HG02840 (cell line): Measurements from ENCODE around the gene MGST2.

Experiments
- ATAC-seq: cut with Tn5 transposase; IDR thresholded peaks from one replicate; pipeline ENCODE4 v1.9.1; 2021; ENCODE audit warnings: mild to moderate bottlenecking, moderate library complexity, moderate number of reproducible peaks; ENCODE audit not compliant: unreplicated experiment, low FRiP score

Gene MGST2

DNA sequence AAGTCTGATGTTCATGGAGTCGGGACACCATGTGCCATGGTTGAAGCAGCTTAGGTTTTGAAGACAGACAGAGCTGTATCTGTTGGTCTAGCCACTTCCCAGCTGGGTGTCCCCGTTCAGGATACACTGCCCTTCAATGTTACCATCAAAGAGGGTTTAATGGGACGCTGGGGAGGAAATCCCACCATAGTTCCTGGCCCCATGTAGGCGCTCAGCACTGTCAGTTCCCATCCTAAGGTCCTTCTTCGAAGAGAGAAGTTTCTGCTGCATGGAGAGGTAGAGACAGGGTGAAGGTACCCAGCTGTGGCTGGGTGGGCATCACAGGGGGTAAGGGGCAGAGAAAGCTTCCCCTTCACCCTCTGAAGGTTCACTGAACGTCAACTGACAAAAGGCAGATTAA, 3.7 kb downstream of the MGST2 start:
- ATAC-seq = no peak

- no peak for ATAC-seq
Observed at GRCh38 chr4:139669890-139670289, 4.3 kb downstream of the MGST2 start.

GRCh38 chr4:139670775-139671174, 5.2 kb downstream of the MGST2 start:
- no peak for ATAC-seq

GRCh38 chr4:139672215-139672614, 6.6 kb downstream of the MGST2 start:
- ATAC-seq = no peak

DNA sequence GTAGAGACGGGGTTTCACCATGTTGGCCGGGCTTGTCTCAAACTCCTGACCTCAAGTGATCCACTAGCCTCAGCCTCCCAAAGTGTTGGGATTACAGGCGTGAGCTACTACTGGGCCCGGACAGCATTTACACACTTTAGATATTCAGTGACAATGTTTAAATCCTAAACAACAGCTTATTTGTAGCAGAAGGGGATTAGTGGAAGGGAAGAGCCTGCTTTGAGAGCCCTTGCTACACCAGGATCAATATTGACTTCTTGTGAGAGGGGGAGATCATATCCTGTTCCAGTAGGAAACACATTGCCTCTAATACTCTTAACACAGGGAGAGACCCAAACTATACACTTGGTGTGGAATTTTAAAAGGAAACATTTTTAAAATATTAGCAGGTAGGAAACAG, 7.1 kb downstream of the MGST2 start:
- no peak for ATAC-seq

GRCh38 chr4:139674875-139675550, 9.4 kb downstream of the MGST2 start:
- ATAC-seq = no peak

DNA sequence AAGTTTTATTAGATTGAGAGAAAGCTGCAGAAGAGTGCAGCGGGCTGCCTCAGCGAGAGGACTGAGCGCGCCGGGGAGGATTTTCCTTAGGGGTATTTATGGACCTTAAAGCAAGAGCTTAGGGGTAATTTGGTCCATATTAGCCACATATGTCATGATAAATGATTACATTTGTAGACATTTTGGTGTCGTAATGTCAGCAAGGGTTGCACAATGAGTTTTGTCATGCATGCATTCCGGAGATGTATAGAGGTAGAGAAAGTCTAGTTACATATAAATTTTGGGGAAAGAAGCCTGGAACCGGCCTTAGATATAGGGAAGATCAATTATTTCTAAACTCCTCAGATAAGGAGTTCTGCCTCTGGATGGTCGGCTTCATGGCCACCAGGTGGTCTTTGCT, 10.0 kb downstream of the MGST2 start:
- no peak for ATAC-seq

DNA sequence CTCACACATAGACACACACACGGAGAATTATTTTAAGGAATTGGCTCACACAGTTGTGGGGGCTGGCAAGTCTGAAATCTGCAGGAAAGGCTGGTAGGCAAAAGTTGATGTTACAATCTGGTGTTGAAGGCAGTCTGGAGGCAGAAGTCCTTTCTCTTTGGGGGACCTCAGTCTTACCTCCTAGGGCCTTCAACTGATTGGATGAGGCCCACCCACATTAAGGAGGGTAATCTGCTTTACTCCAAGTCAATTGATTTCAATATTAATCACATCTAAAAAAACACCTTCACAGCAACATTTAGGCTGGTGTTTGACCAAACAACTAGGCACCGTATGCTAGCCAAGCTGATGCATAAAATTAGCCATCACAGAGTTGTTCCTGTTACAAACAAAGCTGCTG, 10.7 kb downstream of the MGST2 start:
- no peak for ATAC-seq

DNA sequence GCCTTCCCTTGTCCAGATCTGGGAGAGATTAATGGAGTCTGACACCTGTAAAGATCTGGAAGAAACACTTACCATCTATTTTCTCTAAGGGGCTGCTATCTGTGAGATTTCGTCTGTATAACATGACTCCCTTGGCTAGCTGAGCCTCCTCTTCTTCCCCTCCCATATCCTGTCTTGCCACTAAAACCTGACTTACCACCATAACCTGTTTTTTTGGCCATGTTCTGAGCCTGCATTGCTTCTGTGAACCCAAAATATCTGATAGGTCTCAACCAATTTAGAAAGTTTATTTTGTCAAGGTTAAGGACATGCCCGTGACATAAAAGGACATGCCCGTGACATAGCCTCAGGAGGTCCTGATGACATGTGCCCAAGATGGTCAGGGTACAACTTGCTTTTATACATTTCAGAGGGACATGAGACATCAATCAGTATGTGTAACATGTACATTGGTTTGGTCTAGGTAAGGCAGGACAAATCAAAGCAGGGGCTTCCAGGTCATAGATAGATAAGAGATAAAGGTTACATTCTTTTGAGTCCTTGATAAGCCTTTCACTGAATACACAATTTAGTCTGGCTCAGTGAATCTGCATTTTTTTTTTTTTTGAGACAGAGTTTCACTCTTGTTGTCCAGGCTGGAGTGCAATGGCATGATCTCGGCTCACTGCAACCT, 11.4 kb downstream of the MGST2 start:
- ATAC-seq = no peak

GRCh38 chr4:139682309-139682708, 16.7 kb downstream of the MGST2 start:
- ATAC-seq = no peak

DNA sequence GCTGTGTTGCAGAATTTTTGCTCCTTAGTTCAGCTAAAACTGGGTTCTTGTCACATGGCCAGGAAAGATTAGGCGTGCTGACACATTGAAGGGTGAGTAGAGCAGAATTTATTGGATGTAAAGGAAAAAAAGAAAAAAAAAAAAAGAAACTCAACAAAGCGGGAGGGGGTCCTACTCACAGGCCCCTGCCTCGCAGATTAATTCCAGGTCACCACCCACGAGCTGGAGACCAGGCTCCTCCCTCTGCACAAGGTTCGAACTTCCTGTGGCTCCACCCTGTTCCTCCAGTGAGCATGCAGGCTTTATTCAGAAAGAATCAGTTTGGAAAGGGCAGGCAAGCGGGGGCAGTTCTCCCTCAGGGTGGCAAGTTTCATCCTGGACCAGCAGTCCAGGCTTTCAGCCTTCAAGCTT, 17.1 kb downstream of the MGST2 start:
- ATAC-seq = no peak

DNA sequence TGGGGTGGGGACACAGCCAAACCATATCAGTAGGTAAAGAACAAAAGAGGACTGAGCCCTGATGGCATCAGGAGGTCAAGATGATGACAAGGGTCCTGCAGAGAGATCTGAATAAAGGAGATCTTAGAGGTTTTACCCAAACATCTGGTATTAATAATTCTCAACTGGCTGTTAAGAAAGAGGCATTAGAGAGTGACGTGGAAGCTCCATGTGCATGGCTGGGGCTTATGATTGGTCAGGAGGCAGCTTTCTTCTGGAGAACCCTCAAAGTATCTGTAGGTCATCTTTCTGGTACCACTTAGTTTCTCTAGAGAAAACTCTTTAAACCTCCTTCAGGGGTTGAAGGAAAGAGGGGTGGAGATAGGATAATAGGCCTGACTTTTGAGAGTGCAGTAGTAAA, 18.7 kb downstream of the MGST2 start:
- ATAC-seq = no peak

DNA sequence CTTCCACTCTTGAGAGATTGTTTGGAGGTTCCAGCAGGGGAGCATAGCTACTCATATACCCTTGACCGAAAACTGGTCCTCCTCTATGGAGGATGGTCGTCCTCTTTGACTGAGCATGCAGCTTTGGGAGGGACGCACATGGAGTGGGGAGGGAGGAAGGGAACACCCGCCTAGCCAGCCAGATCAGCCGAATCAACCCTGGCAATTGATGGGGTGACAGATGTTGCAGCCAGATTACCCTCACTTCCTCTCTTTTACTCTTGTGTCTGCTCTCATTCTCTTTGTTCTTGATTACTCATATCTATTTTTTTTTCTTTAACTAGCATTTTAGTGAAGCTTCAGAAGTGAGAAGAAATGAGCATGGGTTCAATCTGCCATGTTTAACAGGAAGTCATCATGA, 19.6 kb downstream of the MGST2 start:
- no peak for ATAC-seq

DNA sequence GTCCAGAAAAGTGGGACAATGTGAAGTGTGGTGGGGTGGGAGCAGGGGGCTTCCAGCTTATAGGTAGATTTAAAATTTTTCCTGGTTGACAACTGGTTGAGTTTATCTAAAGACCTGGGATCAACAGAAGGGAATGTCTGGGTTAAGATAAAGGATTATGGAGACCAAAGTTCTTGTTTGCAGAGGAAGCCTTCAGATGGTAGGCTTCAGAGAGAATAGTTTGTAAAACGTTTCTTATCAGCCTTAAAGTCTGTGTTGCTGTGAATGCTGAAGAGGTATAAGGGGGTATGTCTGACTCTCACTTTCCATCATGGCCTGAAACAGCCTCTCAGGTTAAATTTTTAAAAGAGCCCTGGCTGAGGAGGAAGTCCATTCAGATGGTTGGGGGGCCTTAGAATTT, 20.5 kb downstream of the MGST2 start:
- no peak for ATAC-seq

- ATAC-seq = no peak
Observed at GRCh38 chr4:139686988-139687387, 21.4 kb downstream of the MGST2 start.

GRCh38 chr4:139689093-139689722, 23.6 kb downstream of the MGST2 start:
- ATAC-seq = no peak

DNA sequence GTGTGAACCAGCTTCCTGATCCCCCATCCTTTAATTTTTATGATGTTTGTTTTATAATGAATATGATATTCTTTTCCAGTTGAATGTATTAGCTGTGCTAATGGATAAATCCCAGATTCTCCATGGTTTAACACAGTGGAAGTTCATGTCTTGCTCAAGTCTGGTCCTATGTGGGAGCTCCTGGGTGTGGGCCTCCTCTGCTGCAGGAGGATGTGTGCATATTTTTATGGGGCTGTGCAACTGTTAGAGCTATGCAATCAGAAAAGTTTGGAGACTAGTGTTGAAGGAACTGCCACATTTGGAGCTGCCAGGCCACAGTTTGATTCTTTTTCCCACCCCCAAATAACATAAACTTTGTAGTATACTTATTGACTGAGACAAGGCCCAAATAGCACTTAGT, 24.8 kb downstream of the MGST2 start:
- ATAC-seq = no peak

DNA sequence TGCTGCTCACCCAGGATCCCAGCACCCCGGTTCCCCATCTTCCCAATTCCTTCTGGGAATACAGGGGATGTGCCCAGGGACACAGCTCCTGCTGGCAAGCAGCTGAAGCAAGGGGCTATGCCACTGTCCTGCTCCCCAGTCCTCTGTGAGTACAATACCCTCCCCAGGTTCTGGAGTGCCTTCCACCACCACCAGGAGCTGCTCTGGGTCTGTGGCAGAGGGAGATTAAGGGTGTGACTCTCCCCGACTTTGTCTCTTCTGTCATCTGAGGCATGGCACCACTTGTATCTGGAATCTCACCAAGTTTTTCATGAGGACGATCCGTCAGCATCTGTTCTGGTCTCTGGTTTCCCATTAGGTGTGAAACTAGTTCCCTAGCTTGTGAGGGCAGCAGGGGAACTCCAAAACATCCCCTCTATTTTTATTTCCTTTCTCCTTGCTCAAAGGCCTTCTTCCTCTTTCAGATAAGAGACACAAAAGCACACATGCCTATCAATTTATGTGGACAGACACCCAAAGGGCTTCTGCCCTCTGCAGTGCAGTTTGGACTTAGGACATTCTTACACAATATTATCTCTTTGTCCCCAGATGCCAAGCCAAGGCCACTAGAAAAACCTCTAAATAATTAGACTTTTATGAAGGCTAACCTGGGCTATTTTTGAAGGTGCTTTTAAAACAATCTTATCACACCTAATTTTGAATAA, 26.8 kb downstream of the MGST2 start:
- ATAC-seq = no peak

DNA sequence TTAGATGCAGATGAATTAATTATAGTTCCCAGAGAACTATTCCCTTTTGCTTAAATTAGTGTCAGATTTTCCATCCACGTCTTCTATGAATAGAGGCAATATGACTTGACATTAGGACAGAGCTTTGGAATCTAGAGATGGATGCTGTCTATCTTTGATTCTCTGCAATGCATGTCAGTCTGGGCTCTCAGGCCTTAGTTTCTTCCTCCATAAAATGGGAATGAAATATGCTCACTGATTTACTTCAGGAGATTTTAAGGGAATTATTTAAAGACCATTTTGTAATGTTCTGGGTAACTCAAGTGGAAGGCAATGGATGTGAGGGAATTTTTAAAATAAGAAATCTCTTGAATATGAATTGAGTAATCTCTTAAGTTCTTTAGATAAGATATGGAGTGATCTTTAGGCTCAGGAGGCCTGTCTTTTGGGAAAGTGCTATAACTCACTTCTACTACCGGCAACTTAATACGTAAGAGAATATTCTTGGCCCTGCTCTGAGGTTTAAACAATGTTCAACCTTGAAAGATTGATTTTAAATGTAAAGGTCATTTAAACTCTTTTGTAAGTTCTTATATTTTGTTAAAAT, 29.0 kb downstream of the MGST2 start:
- ATAC-seq = no peak

GRCh38 chr4:139696491-139696890, 30.9 kb downstream of the MGST2 start:
- ATAC-seq = no peak
